GM21381 (cell line): ENCODE measurements around the gene DNM2.
"Not testable (repeated sequence)": the region's sequence is repeated elsewhere in the genome, so short reads cannot be mapped to it uniquely, and the experiment has no call there.

Source experiments
- ATAC-seq: cut with Tn5 transposase; IDR thresholded peaks from one replicate; pipeline ENCODE4 v1.9.1; 2021; ENCODE audit warnings: mild to moderate bottlenecking, moderate library complexity; ENCODE audit not compliant: unreplicated experiment

The DNM2 gene

DNA sequence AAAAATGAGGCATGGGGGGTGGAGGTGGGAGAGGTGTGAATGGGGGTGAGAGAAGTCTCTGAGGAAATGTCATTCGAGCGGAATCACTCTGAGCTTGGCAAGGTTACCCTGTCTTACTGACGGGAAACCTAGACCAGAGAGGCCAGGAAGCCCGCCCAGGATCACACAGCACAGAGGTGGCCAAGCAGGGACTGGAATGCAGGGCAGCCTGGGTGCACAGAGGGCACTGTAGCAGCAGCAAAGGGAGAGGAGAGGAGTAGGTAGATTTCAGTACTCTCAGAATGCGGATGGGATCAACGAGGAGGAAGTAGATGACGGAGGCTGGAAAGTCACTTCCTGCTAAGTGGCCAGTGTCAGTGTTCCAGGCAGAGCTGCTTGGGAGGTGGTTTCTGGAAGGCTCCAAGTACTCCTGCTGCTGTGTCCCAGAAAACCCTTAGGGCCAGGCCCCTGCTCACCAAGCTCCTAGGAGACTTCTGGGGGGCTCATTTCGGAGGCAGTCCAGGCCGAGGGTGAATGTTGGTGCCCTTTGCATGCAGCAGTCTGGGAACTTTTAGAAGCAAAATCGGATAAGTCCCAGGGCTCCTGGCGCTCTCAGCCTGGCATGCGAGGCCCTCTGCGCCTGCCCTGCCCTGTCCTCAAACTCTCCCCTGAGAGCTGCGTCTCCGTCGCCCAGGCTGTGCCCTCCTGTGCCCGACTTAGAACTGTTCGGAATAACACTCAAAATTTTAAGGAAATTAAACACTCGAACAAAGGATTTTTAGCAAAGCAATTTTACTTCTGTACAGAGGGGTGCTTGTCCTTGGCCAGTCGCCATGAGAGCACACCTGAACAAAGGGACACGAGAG is 33.5 kb downstream of the DNM2 start:
- no peak for ATAC-seq

DNA sequence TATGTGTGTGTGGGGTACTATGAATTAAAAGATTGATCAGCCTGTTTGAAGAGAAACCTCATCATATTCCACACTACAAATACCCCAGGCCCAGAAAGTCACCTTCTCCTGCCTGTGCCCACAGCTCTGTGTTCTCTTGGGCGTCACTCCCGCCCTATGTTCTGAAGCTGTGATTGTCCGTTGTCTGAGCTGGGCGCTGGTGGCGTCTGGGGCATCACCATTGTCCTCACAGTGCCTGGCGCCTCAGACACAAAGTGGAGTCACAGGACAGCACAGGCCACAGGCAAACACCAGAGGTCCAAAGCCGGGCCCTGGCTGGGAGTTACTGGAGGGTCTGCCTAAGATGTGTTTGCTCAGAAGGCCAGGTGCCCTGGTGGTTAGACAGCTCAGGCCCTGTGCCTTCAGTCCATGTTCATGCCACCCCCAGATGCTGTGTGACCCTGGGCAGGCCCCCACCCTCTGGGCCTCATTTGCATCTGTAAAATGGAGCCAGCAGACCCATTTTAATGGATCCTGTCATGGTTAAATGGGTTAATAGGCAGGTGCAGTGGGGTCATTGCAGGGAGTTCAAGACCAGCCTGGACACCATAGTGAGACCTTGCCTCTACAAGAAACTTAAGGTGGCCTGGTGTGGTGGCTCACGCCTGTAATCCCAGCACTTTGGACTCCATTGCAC is 34.5 kb downstream of the DNM2 start:
- ATAC-seq: no peak

- ATAC-seq: no peak
Observed at GRCh38 chr19:10752913-10753704, 35.2 kb downstream of the DNM2 start.

- ATAC-seq: no peak
Observed at GRCh38 chr19:10756371-10756770, 38.5 kb downstream of the DNM2 start.

DNA sequence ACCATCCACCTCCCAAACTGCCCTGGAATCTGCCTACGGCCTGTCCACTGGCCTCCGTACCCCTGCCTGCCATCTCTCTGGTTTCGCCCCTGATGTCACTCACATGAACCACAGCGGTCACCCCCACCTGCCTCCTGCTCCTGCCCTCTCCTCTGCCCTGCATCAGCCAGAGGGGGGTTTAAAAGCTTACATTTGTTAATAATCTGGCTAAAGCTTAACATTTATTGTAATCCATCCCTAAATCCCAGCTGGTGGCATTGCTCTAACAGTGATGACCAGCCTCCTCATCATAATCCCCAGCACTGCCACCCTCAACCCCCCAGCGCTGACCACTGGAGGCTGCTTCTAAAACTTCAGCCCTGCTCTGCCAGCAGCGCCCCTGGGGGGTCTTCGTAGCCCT is 38.9 kb downstream of the DNM2 start:
- no peak for ATAC-seq

DNA sequence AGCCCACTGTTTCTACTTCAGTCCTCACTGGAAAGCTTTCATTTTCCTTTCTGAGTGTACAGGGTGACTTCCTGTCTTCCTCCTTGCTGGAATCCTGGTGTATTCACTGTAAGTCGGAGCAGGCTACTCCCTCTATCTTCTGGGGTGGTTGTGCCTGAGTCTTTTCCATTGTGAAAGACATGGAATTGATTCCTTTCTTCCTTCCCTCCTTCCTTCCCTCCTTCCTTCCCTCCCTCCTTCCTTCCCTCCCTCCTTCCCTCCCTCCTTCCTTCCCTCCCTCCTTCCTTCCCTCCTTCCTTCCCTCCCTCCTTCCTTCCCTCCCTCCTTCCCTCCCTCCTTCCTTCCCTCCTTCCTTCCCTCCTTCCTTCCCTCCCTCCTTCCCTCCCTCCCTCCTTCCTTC is 40.2 kb downstream of the DNM2 start:
- ATAC-seq: not testable (repeated sequence)

GRCh38 chr19:10758978-10759377 is 41.1 kb downstream of the DNM2 start:
- ATAC-seq: no peak

GRCh38 chr19:10760273-10760944 is 42.5 kb downstream of the DNM2 start:
- peak; percentile 15 for ATAC-seq

- ATAC-seq: no peak
Observed at GRCh38 chr19:10761443-10762250, 43.8 kb downstream of the DNM2 start.

GRCh38 chr19:10762656-10763055 is 44.8 kb downstream of the DNM2 start:
- no peak for ATAC-seq

DNA sequence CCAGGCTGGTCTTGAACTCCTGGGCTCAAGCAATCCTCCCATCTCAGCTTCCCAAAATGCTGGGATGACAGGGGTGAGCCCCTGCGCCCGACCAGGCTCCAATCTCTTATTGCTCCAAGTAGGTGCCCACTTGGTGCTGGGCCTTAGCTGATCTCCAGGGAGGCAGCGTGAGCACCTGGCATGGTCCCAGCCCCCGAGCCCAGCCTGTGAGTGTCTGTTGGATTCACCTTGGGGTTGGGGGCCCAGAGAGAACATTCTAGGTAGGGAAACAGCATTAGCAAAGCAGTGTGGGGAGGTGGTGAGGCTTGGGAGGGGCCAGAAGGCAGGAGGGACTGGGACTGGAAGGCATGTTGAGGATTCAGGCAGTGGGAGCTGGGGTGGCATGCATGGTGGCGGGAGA is 45.5 kb downstream of the DNM2 start:
- no peak for ATAC-seq

DNA sequence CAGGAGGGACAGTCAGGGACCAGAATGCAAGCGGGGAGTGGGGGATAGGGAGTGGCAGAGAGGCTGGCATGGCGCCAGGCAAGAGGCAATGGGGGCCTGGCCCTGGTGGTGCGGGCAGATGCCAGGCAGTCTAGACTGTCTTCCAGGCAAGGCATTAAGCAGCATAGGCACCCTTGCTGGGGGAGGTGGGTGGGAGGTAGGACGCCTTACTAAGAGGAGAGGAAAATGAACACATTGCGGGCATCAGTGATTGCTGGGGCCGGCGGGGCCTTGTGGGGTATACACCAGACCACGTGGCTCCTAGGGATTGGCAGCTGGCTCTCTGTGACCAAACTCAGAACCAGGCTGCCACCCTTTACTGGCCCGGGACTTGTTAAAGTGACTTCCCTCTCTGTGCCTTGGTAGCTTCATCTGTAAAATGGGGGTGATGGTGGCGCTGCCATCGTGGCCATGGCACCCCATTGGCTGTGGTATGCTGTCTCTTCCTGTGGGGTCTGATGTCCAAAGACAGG is 46.0 kb downstream of the DNM2 start:
- no peak for ATAC-seq

- no peak for ATAC-seq
Observed at GRCh38 chr19:10764340-10764894, 46.5 kb downstream of the DNM2 start.

DNA sequence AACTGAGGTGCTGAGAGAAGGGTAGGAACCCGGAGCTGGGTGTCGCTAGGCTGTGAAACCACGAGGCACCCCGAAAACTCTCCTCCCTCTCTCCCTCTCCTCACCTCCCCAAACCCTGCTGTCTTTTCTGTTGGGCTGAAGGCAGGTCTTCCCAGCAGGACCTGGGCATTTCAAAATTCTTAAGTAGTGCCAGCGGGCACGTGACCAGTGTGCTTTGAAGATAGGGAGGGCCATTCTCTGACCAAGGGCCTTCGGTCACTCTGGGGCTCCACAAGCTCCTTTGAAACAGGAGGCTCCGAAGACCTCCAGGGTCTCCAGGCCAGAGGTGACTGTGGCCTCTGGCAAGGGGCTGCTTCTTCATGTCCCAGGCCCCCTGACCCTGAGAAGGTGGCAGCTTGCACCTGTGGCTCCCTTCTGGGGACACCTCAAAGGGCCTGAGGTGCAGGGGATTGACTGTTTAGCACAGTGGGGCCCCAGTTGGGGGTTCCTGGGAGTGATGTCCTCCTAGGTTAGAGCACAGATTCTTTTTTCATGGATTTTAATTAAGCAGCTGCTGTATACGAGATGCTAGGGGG is 48.3 kb downstream of the DNM2 start:
- ATAC-seq: no peak

GRCh38 chr19:10766671-10767201 is 48.9 kb downstream of the DNM2 start:
- no peak for ATAC-seq

- no peak for ATAC-seq
Observed at GRCh38 chr19:10767726-10768125, 49.8 kb downstream of the DNM2 start.

GRCh38 chr19:10768369-10768768 is 50.5 kb downstream of the DNM2 start:
- ATAC-seq: no peak

- no peak for ATAC-seq
Observed at GRCh38 chr19:10768936-10769335, 51.1 kb downstream of the DNM2 start.
